ENCODE data around the gene AMOTL1. TPM values are rescaled to one million over a fixed set of nuclear protein-coding genes. Genes with fewer than 3 reads are reported as not detected.

Gene AMOTL1
- total and polyA plus RNA-seq, 8 donors: 5.0 to 46.3 (median 14.8) TPM

- H3K9me3 ChIP-seq: no peaks in the 10 kb centered on the region
- peaks cover 3 to 39% (median 30%) of the 10 kb centered on the region in 4 donors for H3K36me3 ChIP-seq
- 87 to 95% (median 89%) methylated on average over 5 of the region's 5 CpGs for WGBS, 5 donors
- H3K27me3 ChIP-seq: no peaks in the 10 kb centered on the region
- TF ChIP-seq POLR2AphosphoS5 (IDR thresholded peaks at IDR 0.05) (no peak), EP300 (IDR thresholded peaks at IDR 0.05) (no peak), POLR2A (IDR thresholded peaks at IDR 0.05) (no peak), CTCF (IDR thresholded peaks at IDR 0.05) (no peak)
- no peak for DNase-seq
- peaks cover 10 to 66% (median 31%) of the 10 kb centered on the region in 4 donors for H3K4me1 ChIP-seq
- H3K27ac ChIP-seq: peak overlapping the region in 2 of 5 donors; percentile 16 to 52
- no peak overlapping the region for H3K4me3 ChIP-seq
- intact Hi-C loops (cut with DNase I; ENCODE audit: low total_unique reads): no loop called here
Measured at GRCh38 chr11:94802501-94802900, 34.3 kb downstream of the AMOTL1 start.

GRCh38 chr11:94803491-94803890, 35.3 kb downstream of the AMOTL1 start:
- peaks cover 3 to 39% (median 30%) of the 10 kb centered on the region in 4 donors for H3K36me3 ChIP-seq
- peak overlapping the region in 2 of 5 donors; percentile 45 to 52 for H3K27ac ChIP-seq
- TF ChIP-seq POLR2AphosphoS5 (IDR thresholded peaks at IDR 0.05) (no peak), EP300 (IDR thresholded peaks at IDR 0.05) (no peak), POLR2A (IDR thresholded peaks at IDR 0.05) (no peak), CTCF (IDR thresholded peaks at IDR 0.05) (no peak)
- no peak for DNase-seq
- H3K9me3 ChIP-seq: no peaks in the 10 kb centered on the region
- H3K4me1 ChIP-seq: peaks cover 10 to 64% (median 31%) of the 10 kb centered on the region in 4 donors
- no peak overlapping the region for H3K4me3 ChIP-seq
- intact Hi-C loops (cut with DNase I; ENCODE audit: low total_unique reads): no loop called here
- H3K27me3 ChIP-seq: no peaks in the 10 kb centered on the region

- intact Hi-C loops (cut with DNase I; ENCODE audit: low total_unique reads): no loop called here
- Histone ChIP-seq H3K27ac (peak overlapping the region in 2 of 5 donors; percentile 46 to 61), H3K4me3 (no peak overlapping the region), H3K9me3 (no peaks in the 10 kb centered on the region), H3K27me3 (no peaks in the 10 kb centered on the region), H3K36me3 (peaks cover under 1 to 31% (median 22%) of the 10 kb centered on the region in 4 donors), H3K4me1 (peaks cover 10 to 65% (median 32%) of the 10 kb centered on the region in 4 donors)
- TF ChIP-seq CTCF (IDR thresholded peaks at IDR 0.05) (no peak), POLR2A (IDR thresholded peaks at IDR 0.05) (no peak)
- whole genome bisulfite sequencing, 5 donors: 30 to 50% (median 41%) methylated on average over 4 of the region's 4 CpGs
- no peak for DNase-seq
Measured at GRCh38 chr11:94804874-94805273, 36.7 kb downstream of the AMOTL1 start.

GRCh38 chr11:94806014-94806413, 37.9 kb downstream of the AMOTL1 start:
- Histone ChIP-seq H3K27me3 (no peaks in the 10 kb centered on the region), H3K36me3 (peaks cover 0 to 20% (median 11%) of the 10 kb centered on the region in 4 donors), H3K27ac (peak overlapping the region in 3 of 5 donors; percentile 27 to 61 (median 46)), H3K4me1 (peaks cover 10 to 61% (median 27%) of the 10 kb centered on the region in 4 donors), H3K9me3 (no peaks in the 10 kb centered on the region), H3K4me3 (no peak overlapping the region)
- no peak for TF ChIP-seq POLR2AphosphoS5 (IDR thresholded peaks at IDR 0.05)
- no peak for TF ChIP-seq CTCF (IDR thresholded peaks at IDR 0.05)
- TF ChIP-seq EP300 (IDR thresholded peaks at IDR 0.05): no peak
- no peak for TF ChIP-seq POLR2A (IDR thresholded peaks at IDR 0.05)
- intact Hi-C loops (cut with DNase I; ENCODE audit: low total_unique reads): no loop called here
- DNase-seq: no peak
- WGBS, 5 donors: 29 to 70% (median 57%) methylated on average over 1 of the region's 1 CpG

Data from stomach (tissue), 9 donors.